ENCODE data around the gene TMPRSS13.

Gene TMPRSS13

GRCh38 chr11:117941976-117942654, 12.9 kb upstream of the TMPRSS13 start:
- Histone ChIP-seq H3K27ac (ENCODE audit: low read depth in 2 of 2, low read length in 2 of 2) (no peak overlapping the region), H3K9ac (ENCODE audit: low read depth in 1 of 2, low read length in 2 of 2) (no peak overlapping the region), H3K9me3 (ENCODE audit: control insufficient read depth in 2 of 2, low read length in 2 of 2) (no peaks in the 10 kb centered on the region), H3K4me3 (ENCODE audit: low read length in 2 of 2) (no peak overlapping the region), H3K36me3 (ENCODE audit: control insufficient read depth in 2 of 2, insufficient read depth in 2 of 2, low read length in 2 of 2) (no peaks in the 10 kb centered on the region), H3K27me3 (ENCODE audit: control insufficient read depth in 2 of 2, insufficient read depth in 2 of 2, low read length in 2 of 2) (no peaks in the 10 kb centered on the region), H3K4me1 (ENCODE audit: control insufficient read depth in 2 of 2, insufficient read depth in 2 of 2, low read length in 2 of 2) (no peaks in the 10 kb centered on the region)

- no peaks in the 10 kb centered on the region for H3K36me3 ChIP-seq (ENCODE audit: control insufficient read depth in 2 of 2, insufficient read depth in 2 of 2, low read length in 2 of 2)
- H3K27me3 ChIP-seq (ENCODE audit: control insufficient read depth in 2 of 2, insufficient read depth in 2 of 2, low read length in 2 of 2), result no peaks in the 10 kb centered on the region
- H3K9me3 ChIP-seq (ENCODE audit: control insufficient read depth in 2 of 2, low read length in 2 of 2), result no peaks in the 10 kb centered on the region
- H3K9ac ChIP-seq (ENCODE audit: low read depth in 1 of 2, low read length in 2 of 2), result no peak overlapping the region
- H3K4me1 ChIP-seq (ENCODE audit: control insufficient read depth in 2 of 2, insufficient read depth in 2 of 2, low read length in 2 of 2), result no peaks in the 10 kb centered on the region
- H3K4me3 ChIP-seq (ENCODE audit: low read length in 2 of 2), result no peak overlapping the region
- H3K27ac ChIP-seq (ENCODE audit: low read depth in 2 of 2, low read length in 2 of 2), result no peak overlapping the region
Measured at GRCh38 chr11:117941163-117941707, 12.0 kb upstream of the TMPRSS13 start.

- Histone ChIP-seq H3K27ac (ENCODE audit: low read depth in 2 of 2, low read length in 2 of 2) (no peak overlapping the region), H3K9ac (ENCODE audit: low read depth in 1 of 2, low read length in 2 of 2) (no peak overlapping the region), H3K4me1 (ENCODE audit: control insufficient read depth in 2 of 2, insufficient read depth in 2 of 2, low read length in 2 of 2) (no peaks in the 10 kb centered on the region), H3K36me3 (ENCODE audit: control insufficient read depth in 2 of 2, insufficient read depth in 2 of 2, low read length in 2 of 2) (no peaks in the 10 kb centered on the region), H3K4me3 (ENCODE audit: low read length in 2 of 2) (no peak overlapping the region), H3K9me3 (ENCODE audit: control insufficient read depth in 2 of 2, low read length in 2 of 2) (no peaks in the 10 kb centered on the region), H3K27me3 (ENCODE audit: control insufficient read depth in 2 of 2, insufficient read depth in 2 of 2, low read length in 2 of 2) (no peaks in the 10 kb centered on the region)
Measured at GRCh38 chr11:117940736-117941135, 11.5 kb upstream of the TMPRSS13 start.

GRCh38 chr11:117936973-117937372, 7.8 kb upstream of the TMPRSS13 start:
- no peaks in the 10 kb centered on the region for H3K9me3 ChIP-seq (ENCODE audit: control insufficient read depth in 2 of 2, low read length in 2 of 2)
- H3K4me1 ChIP-seq (ENCODE audit: control insufficient read depth in 2 of 2, insufficient read depth in 2 of 2, low read length in 2 of 2), result no peaks in the 10 kb centered on the region
- H3K4me3 ChIP-seq (ENCODE audit: low read length in 2 of 2), result no peak overlapping the region
- H3K27me3 ChIP-seq (ENCODE audit: control insufficient read depth in 2 of 2, insufficient read depth in 2 of 2, low read length in 2 of 2), result no peaks in the 10 kb centered on the region
- H3K36me3 ChIP-seq (ENCODE audit: control insufficient read depth in 2 of 2, insufficient read depth in 2 of 2, low read length in 2 of 2), result no peaks in the 10 kb centered on the region
- H3K27ac ChIP-seq (ENCODE audit: low read depth in 2 of 2, low read length in 2 of 2), result no peak overlapping the region
- no peak overlapping the region for H3K9ac ChIP-seq (ENCODE audit: low read depth in 1 of 2, low read length in 2 of 2)

- Histone ChIP-seq H3K4me1 (ENCODE audit: control insufficient read depth in 2 of 2, insufficient read depth in 2 of 2, low read length in 2 of 2) (peaks cover 0 to 5% of the 10 kb centered on the region in 2 donors), H3K27ac (ENCODE audit: low read depth in 2 of 2, low read length in 2 of 2) (no peak overlapping the region), H3K4me3 (ENCODE audit: low read length in 2 of 2) (no peak overlapping the region), H3K27me3 (ENCODE audit: control insufficient read depth in 2 of 2, insufficient read depth in 2 of 2, low read length in 2 of 2) (no peaks in the 10 kb centered on the region), H3K9me3 (ENCODE audit: control insufficient read depth in 2 of 2, low read length in 2 of 2) (no peaks in the 10 kb centered on the region), H3K9ac (ENCODE audit: low read depth in 1 of 2, low read length in 2 of 2) (no peak overlapping the region), H3K36me3 (ENCODE audit: control insufficient read depth in 2 of 2, insufficient read depth in 2 of 2, low read length in 2 of 2) (no peaks in the 10 kb centered on the region)
Measured at GRCh38 chr11:117934526-117935307, 5.5 kb upstream of the TMPRSS13 start.

GRCh38 chr11:117933930-117934329, 4.7 kb upstream of the TMPRSS13 start:
- Histone ChIP-seq H3K4me3 (ENCODE audit: low read length in 2 of 2) (no peak overlapping the region), H3K4me1 (ENCODE audit: control insufficient read depth in 2 of 2, insufficient read depth in 2 of 2, low read length in 2 of 2) (peaks cover 6 to 11% of the 10 kb centered on the region in 2 donors), H3K27ac (ENCODE audit: low read depth in 2 of 2, low read length in 2 of 2) (no peak overlapping the region), H3K9ac (ENCODE audit: low read depth in 1 of 2, low read length in 2 of 2) (no peak overlapping the region), H3K27me3 (ENCODE audit: control insufficient read depth in 2 of 2, insufficient read depth in 2 of 2, low read length in 2 of 2) (no peaks in the 10 kb centered on the region), H3K36me3 (ENCODE audit: control insufficient read depth in 2 of 2, insufficient read depth in 2 of 2, low read length in 2 of 2) (no peaks in the 10 kb centered on the region), H3K9me3 (ENCODE audit: control insufficient read depth in 2 of 2, low read length in 2 of 2) (no peaks in the 10 kb centered on the region)

GRCh38 chr11:117933475-117933874, 4.3 kb upstream of the TMPRSS13 start:
- no peaks in the 10 kb centered on the region for H3K36me3 ChIP-seq (ENCODE audit: control insufficient read depth in 2 of 2, insufficient read depth in 2 of 2, low read length in 2 of 2)

GRCh38 chr11:117932947-117933346, 3.7 kb upstream of the TMPRSS13 start:
- Histone ChIP-seq H3K9me3 (ENCODE audit: control insufficient read depth in 2 of 2, low read length in 2 of 2) (no peaks in the 10 kb centered on the region), H3K27ac (ENCODE audit: low read depth in 2 of 2, low read length in 2 of 2) (no peak overlapping the region), H3K27me3 (ENCODE audit: control insufficient read depth in 2 of 2, insufficient read depth in 2 of 2, low read length in 2 of 2) (no peaks in the 10 kb centered on the region), H3K36me3 (ENCODE audit: control insufficient read depth in 2 of 2, insufficient read depth in 2 of 2, low read length in 2 of 2) (no peaks in the 10 kb centered on the region), H3K4me1 (ENCODE audit: control insufficient read depth in 2 of 2, insufficient read depth in 2 of 2, low read length in 2 of 2) (peaks cover 6 to 13% of the 10 kb centered on the region in 2 donors), H3K4me3 (ENCODE audit: low read length in 2 of 2) (no peak overlapping the region), H3K9ac (ENCODE audit: low read depth in 1 of 2, low read length in 2 of 2) (no peak overlapping the region)

More at GRCh38 chr11:117933475-117933874, 4.3 kb upstream of the TMPRSS13 start:
- Histone ChIP-seq H3K4me3 (ENCODE audit: low read length in 2 of 2) (no peak overlapping the region), H3K4me1 (ENCODE audit: control insufficient read depth in 2 of 2, insufficient read depth in 2 of 2, low read length in 2 of 2) (peaks cover 6 to 13% of the 10 kb centered on the region in 2 donors), H3K9ac (ENCODE audit: low read depth in 1 of 2, low read length in 2 of 2) (no peak overlapping the region), H3K27me3 (ENCODE audit: control insufficient read depth in 2 of 2, insufficient read depth in 2 of 2, low read length in 2 of 2) (no peaks in the 10 kb centered on the region), H3K9me3 (ENCODE audit: control insufficient read depth in 2 of 2, low read length in 2 of 2) (no peaks in the 10 kb centered on the region), H3K27ac (ENCODE audit: low read depth in 2 of 2, low read length in 2 of 2) (no peak overlapping the region)

- H3K36me3 ChIP-seq (ENCODE audit: control insufficient read depth in 2 of 2, insufficient read depth in 2 of 2, low read length in 2 of 2), result no peaks in the 10 kb centered on the region
- no peak overlapping the region for H3K27ac ChIP-seq (ENCODE audit: low read depth in 2 of 2, low read length in 2 of 2)
- H3K27me3 ChIP-seq (ENCODE audit: control insufficient read depth in 2 of 2, insufficient read depth in 2 of 2, low read length in 2 of 2), result no peaks in the 10 kb centered on the region
- H3K9me3 ChIP-seq (ENCODE audit: control insufficient read depth in 2 of 2, low read length in 2 of 2), result no peaks in the 10 kb centered on the region
- H3K4me1 ChIP-seq (ENCODE audit: control insufficient read depth in 2 of 2, insufficient read depth in 2 of 2, low read length in 2 of 2), result peaks cover 6 to 13% of the 10 kb centered on the region in 2 donors
- no peak overlapping the region for H3K9ac ChIP-seq (ENCODE audit: low read depth in 1 of 2, low read length in 2 of 2)
- H3K4me3 ChIP-seq (ENCODE audit: low read length in 2 of 2), result no peak overlapping the region
Measured at GRCh38 chr11:117932426-117932825, 3.2 kb upstream of the TMPRSS13 start.

- H3K4me3 ChIP-seq (ENCODE audit: low read length in 2 of 2), result no peak overlapping the region
- peaks cover 6 to 13% of the 10 kb centered on the region in 2 donors for H3K4me1 ChIP-seq (ENCODE audit: control insufficient read depth in 2 of 2, insufficient read depth in 2 of 2, low read length in 2 of 2)
- H3K36me3 ChIP-seq (ENCODE audit: control insufficient read depth in 2 of 2, insufficient read depth in 2 of 2, low read length in 2 of 2), result no peaks in the 10 kb centered on the region
- no peaks in the 10 kb centered on the region for H3K27me3 ChIP-seq (ENCODE audit: control insufficient read depth in 2 of 2, insufficient read depth in 2 of 2, low read length in 2 of 2)
- no peaks in the 10 kb centered on the region for H3K9me3 ChIP-seq (ENCODE audit: control insufficient read depth in 2 of 2, low read length in 2 of 2)
- no peak overlapping the region for H3K9ac ChIP-seq (ENCODE audit: low read depth in 1 of 2, low read length in 2 of 2)
- H3K27ac ChIP-seq (ENCODE audit: low read depth in 2 of 2, low read length in 2 of 2), result no peak overlapping the region
Measured at GRCh38 chr11:117931971-117932370, 2.8 kb upstream of the TMPRSS13 start.

Data from mucosa of rectum (tissue), 2 donors.